HG02870 (cell line): Measurements from ENCODE around the gene COL27A1.
"Not testable (repeated sequence)": the region's sequence is repeated elsewhere in the genome, so short reads cannot be mapped to it uniquely, and the experiment has no call there.

Experiments used
- ATAC-seq: cut with Tn5 transposase; IDR thresholded peaks from one replicate; pipeline ENCODE4 v1.9.1; 2021; ENCODE audit warnings: mild to moderate bottlenecking, moderate library complexity; ENCODE audit not compliant: unreplicated experiment

The COL27A1 gene

GRCh38 chr9:114180696-114181606 lies 25.6 kb downstream of the COL27A1 start:
- no peak for ATAC-seq

GRCh38 chr9:114181607-114182409 lies 26.5 kb downstream of the COL27A1 start:
- no peak for ATAC-seq

GRCh38 chr9:114183006-114183405 lies 27.7 kb downstream of the COL27A1 start:
- ATAC-seq: no peak

- ATAC-seq: no peak
Measured at GRCh38 chr9:114184071-114184470, 28.7 kb downstream of the COL27A1 start.

- no peak for ATAC-seq
Measured at GRCh38 chr9:114184866-114185265, 29.5 kb downstream of the COL27A1 start.

- ATAC-seq: no peak
Measured at GRCh38 chr9:114185570-114186490, 30.5 kb downstream of the COL27A1 start.

GRCh38 chr9:114186605-114187289 lies 31.4 kb downstream of the COL27A1 start:
- ATAC-seq: no peak

GRCh38 chr9:114187827-114188226 lies 32.5 kb downstream of the COL27A1 start:
- ATAC-seq: no peak

- ATAC-seq: no peak
Measured at GRCh38 chr9:114189823-114190562, 34.7 kb downstream of the COL27A1 start.

- ATAC-seq: no peak
Measured at GRCh38 chr9:114190563-114190905, 35.2 kb downstream of the COL27A1 start.

GRCh38 chr9:114191402-114191801 lies 36.1 kb downstream of the COL27A1 start:
- not testable (repeated sequence) for ATAC-seq

GRCh38 chr9:114192539-114192938 lies 37.2 kb downstream of the COL27A1 start:
- no peak for ATAC-seq

- no peak for ATAC-seq
Measured at GRCh38 chr9:114193090-114193489, 37.8 kb downstream of the COL27A1 start.

GRCh38 chr9:114196117-114196516 lies 40.8 kb downstream of the COL27A1 start:
- ATAC-seq: no peak

GRCh38 chr9:114196979-114197622 lies 41.8 kb downstream of the COL27A1 start:
- ATAC-seq: no peak

GRCh38 chr9:114198249-114199040 lies 43.1 kb downstream of the COL27A1 start:
- ATAC-seq: no peak

- no peak for ATAC-seq
Measured at GRCh38 chr9:114200721-114201300, 45.5 kb downstream of the COL27A1 start.

GRCh38 chr9:114202396-114202795 lies 47.1 kb downstream of the COL27A1 start:
- no peak for ATAC-seq
